Mesenchymal stem cell (in vitro differentiated cells and primary cell): ENCODE measurements around the gene ASB18. TPM values are rescaled to one million over a fixed set of nuclear protein-coding genes. Genes with fewer than 3 reads are reported as not detected.

Experiments
- DNase-seq: peaks from one replicate; pipeline ENCODE4 v3.0.0-alpha.2; 2013
- H2AFZ ChIP-seq: one replicate; pipeline ENCODE4 v1.6.1; 2013; ENCODE audit warnings: low read depth, mild to moderate bottlenecking, control low read depth, inconsistent platforms, low read length, moderate library complexity
- H2AK5ac ChIP-seq: 2 replicates; pipeline ENCODE4 v1.6.1; 2013; ENCODE audit warnings: low read length, moderate library complexity, mild to moderate bottlenecking, inconsistent platforms; ENCODE audit not compliant: severe bottlenecking
- H2BK120ac ChIP-seq: one replicate; pipeline ENCODE4 v1.6.1; 2013; ENCODE audit warnings: low read depth, mild to moderate bottlenecking, inconsistent platforms, low read length, moderate library complexity
- H2BK12ac ChIP-seq, 2 experiments: one replicate each; pipeline ENCODE4 v1.6.1; 2013; ENCODE audit warnings: inconsistent platforms in 2 of 2, low read length in 2 of 2, mild to moderate bottlenecking in 2 of 2, moderate library complexity in 2 of 2, control low read depth in 1 of 2
- H2BK15ac ChIP-seq: one replicate; pipeline ENCODE4 v1.6.1; 2013; ENCODE audit warnings: mild to moderate bottlenecking, low read depth, inconsistent platforms; ENCODE audit not compliant: poor library complexity, severe bottlenecking
- H2BK5ac ChIP-seq: 2 replicates; pipeline ENCODE4 v1.6.1; 2013; ENCODE audit warnings: low read depth, mild to moderate bottlenecking, low read length, control low read depth, inconsistent platforms; ENCODE audit not compliant: poor library complexity, severe bottlenecking
- H3K14ac ChIP-seq, 2 experiments: one replicate each; pipeline ENCODE4 v1.6.1; 2013; ENCODE audit warnings: inconsistent platforms in 2 of 2, low read length in 2 of 2, control low read depth in 1 of 2, mild to moderate bottlenecking in 1 of 2, moderate library complexity in 1 of 2
- H3K18ac ChIP-seq, 2 experiments: one replicate each; pipeline ENCODE4 v1.6.1; 2013; ENCODE audit warnings: inconsistent platforms in 2 of 2, low read length in 2 of 2, control low read depth in 1 of 2, low read depth in 1 of 2, mild to moderate bottlenecking in 1 of 2
- H3K23ac ChIP-seq, 2 experiments: one replicate each; pipeline ENCODE4 v1.6.1; 2013; ENCODE audit warnings: inconsistent platforms in 2 of 2, low read length in 2 of 2, mild to moderate bottlenecking in 2 of 2, moderate library complexity in 2 of 2, control low read depth in 1 of 2
- H3K27ac ChIP-seq: 2 replicates; pipeline ENCODE4 v1.5.1; 2013; ENCODE audit warnings: mild to moderate bottlenecking, moderate library complexity, low read length, control low read depth, inconsistent platforms; ENCODE audit not compliant: poor library complexity, severe bottlenecking
- H3K27me3 ChIP-seq, 2 experiments: 2 replicates each; pipeline versions ENCODE4 v1.6.1 to v1.7.0; 2013; ENCODE audit warnings: low read length in 2 of 2, mild to moderate bottlenecking in 2 of 2, moderate library complexity in 2 of 2, control low read depth in 1 of 2, inconsistent platforms in 1 of 2; ENCODE audit not compliant: control insufficient read depth in 1 of 2, insufficient read depth in 1 of 2
- H3K36me3 ChIP-seq, 2 experiments: 2 replicates each; pipeline versions ENCODE4 v1.6.1 to v1.7.0; 2013; ENCODE audit warnings: low read length in 2 of 2, control low read depth in 1 of 2, inconsistent platforms in 1 of 2, low read depth in 1 of 2, mild to moderate bottlenecking in 1 of 2; ENCODE audit not compliant: insufficient read depth in 2 of 2, control insufficient read depth in 1 of 2
- H3K4ac ChIP-seq, 2 experiments: one replicate each; pipeline ENCODE4 v1.6.1; 2013; ENCODE audit warnings: inconsistent platforms in 2 of 2, low read length in 2 of 2, mild to moderate bottlenecking in 2 of 2, moderate library complexity in 2 of 2, control low read depth in 1 of 2, low read depth in 1 of 2
- H3K4me1 ChIP-seq: 2 replicates; pipeline ENCODE4 v1.6.1; 2013; ENCODE audit warnings: low read depth, low read length, control low read depth; ENCODE audit not compliant: control insufficient read depth, insufficient read depth
- H3K4me2 ChIP-seq: 2 replicates; pipeline ENCODE4 v1.6.1; 2013; ENCODE audit warnings: low read length, mild to moderate bottlenecking, inconsistent platforms; ENCODE audit not compliant: poor library complexity, severe bottlenecking
- H3K4me3 ChIP-seq, 2 experiments: 2 replicates each; pipeline versions ENCODE4 v1.5.1 to v1.7.0; 2013; ENCODE audit warnings: low read length in 2 of 2, mild to moderate bottlenecking in 2 of 2, control low read depth in 1 of 2, low read depth in 1 of 2; ENCODE audit not compliant: insufficient read depth in 1 of 2
- H3K79me1 ChIP-seq: replicated peaks from 2 replicates; pipeline ENCODE4 v1.6.1; 2013; ENCODE audit warnings: mild to moderate bottlenecking, control low read depth, low read length, inconsistent platforms; ENCODE audit not compliant: poor library complexity, severe bottlenecking
- H3K9ac ChIP-seq: 2 replicates; pipeline ENCODE4 v1.7.0; 2013; ENCODE audit warnings: mild to moderate bottlenecking, low read length, moderate library complexity
- H3K9me3 ChIP-seq: 2 replicates; pipeline ENCODE4 v1.7.0; 2013; ENCODE audit warnings: mild to moderate bottlenecking, low read length; ENCODE audit not compliant: control insufficient read depth
- H4K8ac ChIP-seq: one replicate; pipeline ENCODE4 v1.6.1; 2013; ENCODE audit warnings: inconsistent platforms, mild to moderate bottlenecking, low read length, moderate library complexity
- H4K91ac ChIP-seq: one replicate; pipeline ENCODE4 v1.6.1; 2013; ENCODE audit warnings: mild to moderate bottlenecking, low read length, inconsistent platforms
- WGBS: methylation state at CpG from one replicate; pipeline ENCODE4 v1.1.7; 2013; ENCODE audit warnings: mixed read lengths; 5-methylcytosine and 5-hydroxymethylcytosine counted together
- small RNA-seq: library from polyadenylated mRNA; stranded (forward); fragments of <200 nt; extraction: miRNeasy Mini kit (QIAGEN cat#:217004); gene quantifications from one replicate; pipeline ENCODE3, GENCODE V24; 2013; ENCODE audit warnings: low read depth

The ASB18 gene

DNA sequence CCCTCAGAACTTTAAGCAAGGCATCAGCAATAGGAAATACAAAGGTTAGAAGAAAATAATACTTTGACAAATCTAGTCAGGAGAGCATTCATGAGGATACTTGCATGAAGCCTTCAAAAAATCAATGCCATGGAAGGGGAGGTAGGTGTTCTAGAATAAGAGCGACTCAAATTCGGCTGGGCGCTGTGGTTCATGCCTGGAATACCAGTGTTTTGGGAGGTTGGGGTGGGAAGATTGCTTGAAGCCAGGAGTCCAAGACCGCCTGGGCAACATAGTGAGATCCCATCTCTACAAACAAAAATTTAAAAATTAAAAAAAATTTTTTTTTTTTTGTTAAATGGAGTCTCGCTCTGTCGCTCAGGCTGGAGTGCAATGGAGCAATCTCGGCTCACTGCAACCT, 117.8 kb downstream of the ASB18 start:
- Histone ChIP-seq H3K36me3 (no peaks in the 10 kb centered on the region), H4K91ac (no peak overlapping the region), H2AFZ (no peak overlapping the region), H3K4ac (no peak overlapping the region), H3K18ac (no peak overlapping the region), H2AK5ac (no peak overlapping the region), H3K27ac (no peak overlapping the region), H2BK15ac (no peak overlapping the region), H3K9me3 (peaks cover 10% of the 10 kb centered on the region), H3K23ac (no peak overlapping the region), H2BK12ac (no peak overlapping the region), H3K27me3 (peaks cover 0 to 34% of the 10 kb centered on the region in 2 experiments), H2BK5ac (no peak overlapping the region), H4K8ac (no peak overlapping the region), H3K4me1 (no peaks in the 10 kb centered on the region), H3K4me2 (no peak overlapping the region), H2BK120ac (no peak overlapping the region), H3K4me3 (no peak overlapping the region), H3K79me1 (no peaks in the 10 kb centered on the region), H3K14ac (no peak overlapping the region), H3K9ac (no peak overlapping the region)
- WGBS, result 95% methylated on average over 4 of the region's 7 CpGs
- no peak for DNase-seq

DNA sequence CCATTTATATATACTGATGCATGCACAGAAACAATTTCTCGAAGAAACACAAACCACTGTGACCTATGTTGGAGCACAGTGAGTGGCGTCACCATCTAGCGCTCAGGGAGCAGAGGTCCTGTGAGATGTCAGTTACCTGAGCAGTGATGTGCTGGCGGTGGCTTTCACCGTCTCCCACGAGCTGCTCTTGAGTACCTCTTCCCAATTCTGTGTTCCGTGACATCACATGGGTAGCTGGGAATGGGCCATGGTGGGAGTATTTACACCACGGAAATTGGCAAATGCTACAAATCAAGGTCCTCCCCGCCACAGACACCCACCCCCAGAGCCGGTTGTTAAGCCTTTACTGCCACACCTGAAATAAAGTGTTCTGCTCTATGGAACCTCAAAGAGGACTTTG, 120.4 kb downstream of the ASB18 start:
- no peak overlapping the region for H2BK12ac ChIP-seq
- no peaks in the 10 kb centered on the region for H3K9me3 ChIP-seq
- H4K8ac ChIP-seq, result no peak overlapping the region
- H3K4me1 ChIP-seq, result no peaks in the 10 kb centered on the region
- no peak overlapping the region for H3K9ac ChIP-seq
- H3K4ac ChIP-seq, result no peak overlapping the region
- H2AFZ ChIP-seq, result no peak overlapping the region
- H3K14ac ChIP-seq, result no peak overlapping the region
- H3K23ac ChIP-seq, result no peak overlapping the region
- H3K27ac ChIP-seq, result no peak overlapping the region
- H2BK15ac ChIP-seq, result no peak overlapping the region
- DNase-seq, result no peak
- H3K27me3 ChIP-seq, result peaks cover 0 to 32% of the 10 kb centered on the region in 2 experiments
- no peak overlapping the region for H2BK120ac ChIP-seq
- whole genome bisulfite sequencing, result 93% methylated on average over 10 of the region's 10 CpGs
- no peaks in the 10 kb centered on the region for H3K36me3 ChIP-seq
- H3K79me1 ChIP-seq, result no peaks in the 10 kb centered on the region
- H3K4me3 ChIP-seq, result no peak overlapping the region
- no peak overlapping the region for H3K18ac ChIP-seq
- no peak overlapping the region for H2BK5ac ChIP-seq
- no peak overlapping the region for H4K91ac ChIP-seq
- H3K4me2 ChIP-seq, result no peak overlapping the region
- no peak overlapping the region for H2AK5ac ChIP-seq

Small RNA genes lying within 50 kb of the gene (small RNA-seq; reads per million reads assigned to genes)
- gene RF00019 (not detected), gene RNU1-31P (not detected)
